PC-3 (cell line): Measurements from ENCODE around the gene TLCD4.

Source experiments
- EZH2 ChIP-seq: fragments of 300-600 bp; sonication (generic); IDR thresholded peaks from one replicate; pipeline ENCODE4 v1.6.1; 2017; ENCODE audit warnings: antibody characterized with exemption, mild to moderate bottlenecking, low read length; ENCODE audit not compliant: unreplicated experiment
- EZH2phosphoT487 ChIP-seq: fragments of 300-600 bp; sonication (generic); IDR thresholded peaks from 2 replicates; pipeline ENCODE4 v1.6.1; 2018; ENCODE audit warnings: mild to moderate bottlenecking, antibody characterized with exemption, low read length, borderline replicate concordance
- TF ChIP-seq, protein P1 (sequence below): fragments of 300-600 bp; sonication (generic); conservative IDR thresholded peaks from 2 replicates; pipeline ENCODE4 v1.5.1; 2017; ENCODE audit warnings: antibody characterized with exemption, low read depth, mild to moderate bottlenecking, low read length

- TF ChIP-seq, protein P1, sequence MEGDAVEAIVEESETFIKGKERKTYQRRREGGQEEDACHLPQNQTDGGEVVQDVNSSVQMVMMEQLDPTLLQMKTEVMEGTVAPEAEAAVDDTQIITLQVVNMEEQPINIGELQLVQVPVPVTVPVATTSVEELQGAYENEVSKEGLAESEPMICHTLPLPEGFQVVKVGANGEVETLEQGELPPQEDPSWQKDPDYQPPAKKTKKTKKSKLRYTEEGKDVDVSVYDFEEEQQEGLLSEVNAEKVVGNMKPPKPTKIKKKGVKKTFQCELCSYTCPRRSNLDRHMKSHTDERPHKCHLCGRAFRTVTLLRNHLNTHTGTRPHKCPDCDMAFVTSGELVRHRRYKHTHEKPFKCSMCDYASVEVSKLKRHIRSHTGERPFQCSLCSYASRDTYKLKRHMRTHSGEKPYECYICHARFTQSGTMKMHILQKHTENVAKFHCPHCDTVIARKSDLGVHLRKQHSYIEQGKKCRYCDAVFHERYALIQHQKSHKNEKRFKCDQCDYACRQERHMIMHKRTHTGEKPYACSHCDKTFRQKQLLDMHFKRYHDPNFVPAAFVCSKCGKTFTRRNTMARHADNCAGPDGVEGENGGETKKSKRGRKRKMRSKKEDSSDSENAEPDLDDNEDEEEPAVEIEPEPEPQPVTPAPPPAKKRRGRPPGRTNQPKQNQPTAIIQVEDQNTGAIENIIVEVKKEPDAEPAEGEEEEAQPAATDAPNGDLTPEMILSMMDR = no peak
- TF ChIP-seq EZH2phosphoT487 (no peak), EZH2 (no peak)
These were observed 9.2 kb downstream of the TLCD4 start for GRCh38 chr1:95126366-95126765.
